IMR-90 (cell line): ENCODE measurements around the gene PIM1. TPM values are rescaled to one million over a fixed set of nuclear protein-coding genes. Genes with fewer than 3 reads are reported as not detected.

Source experiments
- ATAC-seq: fragments of 200-7000 bp; cut with Tn5 transposase; 2 replicates; pipeline ENCODE4 v1.9.1; 2020; ENCODE audit warnings: low read depth, mild to moderate bottlenecking, moderate library complexity
- BruUV-seq: library from RNA; stranded (reverse); fragments of 400-500 nt; replicated peaks from 2 replicates; lab custom pipeline; 2021; lab: Mats Ljungman, UMichigan
- CTCF ChIA-PET: fragments of 300-600 bp; formaldehyde crosslinking; extraction: SDS; loops from one replicate; lab custom pipeline; 2021; ENCODE audit warnings: antibody characterized with exemption; lab: Yijun Ruan, JAX
- POLR2A ChIA-PET: fragments of 300-600 bp; sonication (Branson Sonifier 250); formaldehyde crosslinking; loops from one replicate; lab custom pipeline; 2022; ENCODE audit warnings: antibody characterized with exemption; ENCODE audit not compliant: unreplicated experiment; lab: Charles Lee
- DNase-seq: peaks from one replicate; pipeline ENCODE4 v3.0.0; 2013
- H2AFZ ChIP-seq: replicated peaks from 2 replicates; pipeline ENCODE3; 2013; ENCODE audit warnings: low read length, mild to moderate bottlenecking; ENCODE audit not compliant: poor library complexity
- H2AK5ac ChIP-seq: 2 replicates; pipeline ENCODE4 v1.6.1; 2013; ENCODE audit warnings: low read depth, low read length, inconsistent platforms
- H2AK9ac ChIP-seq: replicated peaks from 2 replicates; pipeline ENCODE3; 2013; ENCODE audit warnings: mild to moderate bottlenecking, low read depth, low read length, moderate library complexity; ENCODE audit not compliant: poor library complexity
- H2BK120ac ChIP-seq: 2 replicates; pipeline ENCODE4 v1.6.1; 2013; ENCODE audit warnings: low read depth, low read length, inconsistent platforms
- H2BK15ac ChIP-seq: 3 replicates; pipeline ENCODE4 v1.6.1; 2013; ENCODE audit warnings: low read depth, low read length, inconsistent platforms
- H2BK20ac ChIP-seq: 2 replicates; pipeline ENCODE4 v1.6.1; 2013; ENCODE audit warnings: low read depth, mild to moderate bottlenecking, inconsistent platforms, low read length, moderate library complexity
- H2BK5ac ChIP-seq: 2 replicates; pipeline ENCODE4 v1.6.1; 2013; ENCODE audit warnings: mild to moderate bottlenecking, low read depth, low read length, inconsistent platforms; ENCODE audit not compliant: poor library complexity, severe bottlenecking
- H3K14ac ChIP-seq: replicated peaks from 2 replicates; pipeline ENCODE4 v1.6.1; 2013; ENCODE audit warnings: low read depth, low read length, inconsistent platforms
- H3K18ac ChIP-seq: 2 replicates; pipeline ENCODE4 v1.6.1; 2013; ENCODE audit warnings: low read depth, low read length, control low read depth
- H3K23ac ChIP-seq: 2 replicates; pipeline ENCODE4 v1.6.1; 2013; ENCODE audit warnings: low read depth, low read length, inconsistent platforms
- H3K27ac ChIP-seq: 2 replicates; pipeline ENCODE4 v1.5.1; 2013; ENCODE audit warnings: mild to moderate bottlenecking, control low read depth, low read length; ENCODE audit not compliant: insufficient read depth
- H3K27me3 ChIP-seq: 2 replicates; pipeline ENCODE4 v1.6.1; 2013; ENCODE audit warnings: low read length; ENCODE audit not compliant: control insufficient read depth, insufficient read depth
- H3K36me3 ChIP-seq: 2 replicates; pipeline ENCODE4 v1.6.1; 2013; ENCODE audit warnings: low read length, mixed read lengths; ENCODE audit not compliant: control insufficient read depth, insufficient read depth
- H3K4ac ChIP-seq: 2 replicates; pipeline ENCODE4 v1.6.1; 2013; ENCODE audit warnings: low read depth, low read length, inconsistent platforms
- H3K4me1 ChIP-seq: 2 replicates; pipeline ENCODE4 v1.6.1; 2013; ENCODE audit warnings: low read length, mixed read lengths; ENCODE audit not compliant: control insufficient read depth, insufficient read depth
- H3K4me2 ChIP-seq: 2 replicates; pipeline ENCODE4 v1.6.1; 2013; ENCODE audit warnings: low read depth, mild to moderate bottlenecking, control low read depth, low read length, moderate library complexity
- H3K4me3 ChIP-seq: 2 replicates; pipeline ENCODE4 v1.5.1; 2013; ENCODE audit warnings: low read depth, mild to moderate bottlenecking, control low read depth, low read length, moderate library complexity; ENCODE audit not compliant: insufficient read depth
- H3K56ac ChIP-seq: 2 replicates; pipeline ENCODE4 v1.6.1; 2013; ENCODE audit warnings: low read length, inconsistent platforms; ENCODE audit not compliant: insufficient read depth; ENCODE audit errors: extremely low read depth
- H3K79me1 ChIP-seq, 2 experiments: 2 replicates each; pipeline ENCODE4 v1.6.1; 2013; ENCODE audit warnings: low read length in 2 of 2, inconsistent platforms in 1 of 2, low read depth in 1 of 2
- H3K9ac ChIP-seq: 2 replicates; pipeline ENCODE4 v1.6.1; 2013; ENCODE audit warnings: low read depth, low read length, control low read depth
- H3K9me1 ChIP-seq: 2 replicates; pipeline ENCODE4 v1.6.1; 2013; ENCODE audit warnings: low read length, inconsistent platforms; ENCODE audit not compliant: insufficient read depth
- H3K9me3 ChIP-seq: 2 replicates; pipeline ENCODE4 v1.6.1; 2013; ENCODE audit warnings: low read length; ENCODE audit not compliant: control insufficient read depth, insufficient read depth
- H4K20me1 ChIP-seq: 2 replicates; pipeline ENCODE4 v1.6.1; 2013; ENCODE audit warnings: low read length, inconsistent platforms; ENCODE audit not compliant: insufficient read depth
- H4K5ac ChIP-seq: 2 replicates; pipeline ENCODE4 v1.6.1; 2013; ENCODE audit warnings: mild to moderate bottlenecking, low read depth, low read length, control low read depth
- H4K8ac ChIP-seq, 2 experiments: 2 replicates each; pipeline ENCODE4 v1.6.1; 2013; ENCODE audit warnings: low read depth in 2 of 2, low read length in 2 of 2, control low read depth in 1 of 2, inconsistent platforms in 1 of 2
- H4K91ac ChIP-seq: 2 replicates; pipeline ENCODE4 v1.6.1; 2013; ENCODE audit warnings: low read depth, low read length, inconsistent platforms; ENCODE audit not compliant: insufficient read depth
- BHLHE40 ChIP-seq: fragments of 150-350 bp; IDR thresholded peaks from 2 replicates; pipeline ENCODE4 v1.6.1; 2016; ENCODE audit warnings: mild to moderate bottlenecking, low read depth, low read length
- CEBPB ChIP-seq: IDR thresholded peaks from 2 replicates; pipeline ENCODE4 v1.6.1; 2012; ENCODE audit warnings: low read depth, low read length, improper control_type of control experiment
- CHD1 ChIP-seq: IDR thresholded peaks from 2 replicates; pipeline ENCODE4 v1.6.1; 2012; ENCODE audit warnings: low read depth, low read length, improper control_type of control experiment
- CTCF ChIP-seq: conservative IDR thresholded peaks from 2 replicates; pipeline ENCODE4 v1.5.1; 2012; ENCODE audit warnings: mild to moderate bottlenecking, low read depth, low read length, improper control_type of control experiment
- ELK1 ChIP-seq: fragments of 150-350 bp; IDR thresholded peaks from 2 replicates; pipeline ENCODE4 v1.6.1; 2016; ENCODE audit warnings: low read depth, mild to moderate bottlenecking, low read length, moderate library complexity, borderline replicate concordance
- FOS ChIP-seq: fragments of 150-350 bp; IDR thresholded peaks from 2 replicates; pipeline ENCODE4 v1.6.1; 2016; ENCODE audit warnings: low read depth, low read length
- MAFK ChIP-seq: IDR thresholded peaks from 2 replicates; pipeline ENCODE4 v1.6.1; 2012; ENCODE audit warnings: low read depth, low read length, improper control_type of control experiment
- MAZ ChIP-seq: IDR thresholded peaks from 2 replicates; pipeline ENCODE4 v1.6.1; 2012; ENCODE audit warnings: low read depth, mild to moderate bottlenecking, low read length, improper control_type of control experiment, moderate library complexity, borderline replicate concordance
- MXI1 ChIP-seq: IDR thresholded peaks from 2 replicates; pipeline ENCODE4 v1.6.1; 2012; ENCODE audit warnings: low read depth, mild to moderate bottlenecking, low read length, moderate library complexity, borderline replicate concordance
- NFE2L2 ChIP-seq: fragments of 150-350 bp; IDR thresholded peaks from 2 replicates; pipeline ENCODE4 v1.6.1; 2016; ENCODE audit warnings: low read depth, mild to moderate bottlenecking, low read length
- POLR2A ChIP-seq: IDR thresholded peaks from 2 replicates; pipeline ENCODE4 v1.6.1; 2012; ENCODE audit warnings: mild to moderate bottlenecking, low read depth, low read length
- RAD21 ChIP-seq: IDR thresholded peaks from 2 replicates; pipeline ENCODE4 v1.6.1; 2012; ENCODE audit warnings: low read length, improper control_type of control experiment
- RCOR1 ChIP-seq: IDR thresholded peaks from 2 replicates; pipeline ENCODE4 v1.6.1; 2012; ENCODE audit warnings: mild to moderate bottlenecking, low read length, improper control_type of control experiment; ENCODE audit not compliant: insufficient replicate concordance
- RFX5 ChIP-seq: IDR thresholded peaks from 2 replicates; pipeline ENCODE4 v1.8.0; 2012; ENCODE audit warnings: low read depth, mild to moderate bottlenecking, low read length, moderate library complexity
- SMC3 ChIP-seq: fragments of 150-350 bp; IDR thresholded peaks from 2 replicates; pipeline ENCODE4 v1.6.1; 2016; ENCODE audit warnings: low read depth, mild to moderate bottlenecking, antibody characterized with exemption, low read length, moderate library complexity
- WGBS, 2 experiments: methylation state at CpG; one replicate each; pipeline versions ENCODE4 v1.1.5 to v1.1.7; 2013; ENCODE audit warnings: missing lambda C conversion rate in 2 of 2; ENCODE audit not compliant: insufficient read length in 1 of 2; ENCODE audit errors: extremely low coverage in 2 of 2; 5-methylcytosine and 5-hydroxymethylcytosine counted together
- dilution Hi-C: fragments of 300-500 bp; cut with HindIII; formaldehyde crosslinking; loops from one replicate; pipeline ENCODE4 v1.14.3; 2018; ENCODE audit warnings: low sequenced_read_pairs; ENCODE audit not compliant: unreplicated experiment
- in situ Hi-C: fragments of 300-500 bp; cut with MboI; formaldehyde crosslinking; loops from 3 replicates; pipeline ENCODE4 v1.14.3; 2019; ENCODE audit warnings: low sequenced_read_pairs, inconsistent platforms, mixed read lengths
- intact Hi-C: fragments of 100-400 bp; cut with micrococcal nuclease; formaldehyde crosslinking; loops from 2 replicates; pipeline ENCODE4 v1.10.0; 2022
- polyA plus RNA-seq, 3 experiments: library from polyadenylated mRNA; depleted of rRNA; stranded (reverse); fragments of >200 nt; gene quantifications; 2 replicates each; pipeline ENCODE4 v1.2.3, GENCODE V29; 2012; ENCODE audit warnings: low replicate concordance in 1 of 3
- total RNA-seq: library from RNA; depleted of rRNA; stranded (reverse); fragments of >200 nt; gene quantifications from 2 replicates; pipeline ENCODE4 v1.2.3, GENCODE V29; 2012
- TF ChIP-seq, protein P1 (sequence below): fragments of 150-350 bp; IDR thresholded peaks from 2 replicates; pipeline ENCODE4 v1.6.1; 2017; ENCODE audit warnings: mild to moderate bottlenecking, antibody characterized with exemption, low read length, low read depth

Gene PIM1
- total and polyA plus RNA-seq, 2 of the 4 experiments (the other 2 are of a cell fraction): 7.2 to 18.5 TPM

GRCh38 chr6:37138856-37139229 is 31.1 kb upstream of the PIM1 start:
- H3K36me3 ChIP-seq: no peaks in the 10 kb centered on the region
- peaks cover 20% of the 10 kb centered on the region for H3K9me1 ChIP-seq
- peak overlapping the region; percentile 84 for H3K14ac ChIP-seq
- TF ChIP-seq MAFK: no peak
- no peak for TF ChIP-seq CTCF
- no peak for TF ChIP-seq MXI1
- TF ChIP-seq RFX5: no peak
- TF ChIP-seq, protein P1, sequence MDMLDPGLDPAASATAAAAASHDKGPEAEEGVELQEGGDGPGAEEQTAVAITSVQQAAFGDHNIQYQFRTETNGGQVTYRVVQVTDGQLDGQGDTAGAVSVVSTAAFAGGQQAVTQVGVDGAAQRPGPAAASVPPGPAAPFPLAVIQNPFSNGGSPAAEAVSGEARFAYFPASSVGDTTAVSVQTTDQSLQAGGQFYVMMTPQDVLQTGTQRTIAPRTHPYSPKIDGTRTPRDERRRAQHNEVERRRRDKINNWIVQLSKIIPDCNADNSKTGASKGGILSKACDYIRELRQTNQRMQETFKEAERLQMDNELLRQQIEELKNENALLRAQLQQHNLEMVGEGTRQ: no peak
- no peak for TF ChIP-seq SMC3
- no peak for TF ChIP-seq POLR2A
- TF ChIP-seq CHD1: no peak
- no peak for TF ChIP-seq RAD21
- no peak for TF ChIP-seq FOS
- no peak for TF ChIP-seq RCOR1
- no peak for TF ChIP-seq CEBPB
- TF ChIP-seq NFE2L2: no peak
- TF ChIP-seq BHLHE40: no peak
- no peak for TF ChIP-seq ELK1
- no peak for TF ChIP-seq MAZ
- no peaks in the 10 kb centered on the region for H3K9me3 ChIP-seq
- POLR2A ChIA-PET: no interaction called here
- H3K4me2 ChIP-seq: no peak overlapping the region
- DNase-seq (no peak), ATAC-seq (no peak)
- H2BK120ac ChIP-seq: peak overlapping the region; percentile 89
- peak overlapping the region; percentile 84 to 92 for H4K8ac ChIP-seq
- in situ Hi-C loops (no loop called here), intact Hi-C loops (no loop called here), dilution Hi-C loops (no loop called here)
- peak overlapping the region; percentile 87 for H3K4ac ChIP-seq
- no peak overlapping the region for H2AFZ ChIP-seq
- H3K9ac ChIP-seq: no peak overlapping the region
- H2AK9ac ChIP-seq: no peak overlapping the region
- peak overlapping the region; percentile 72 for H2BK5ac ChIP-seq
- H3K18ac ChIP-seq: peak overlapping the region; percentile 92
- no peak overlapping the region; the same call in 1 of the 2 replicates for H3K23ac ChIP-seq
- BruUV-seq: no TSS peak
- peak overlapping the region; percentile 65 for H4K5ac ChIP-seq
- H3K4me1 ChIP-seq: peaks cover 45% of the 10 kb centered on the region
- no CpG with 5 or more reads among the region's 1 CpG for WGBS, 2 experiments
- H4K20me1 ChIP-seq: peaks cover 4% of the 10 kb centered on the region; the same call in 1 of the 2 replicates
- peak overlapping the region; percentile 94 for H4K91ac ChIP-seq
- H2AK5ac ChIP-seq: peak overlapping the region; percentile 95
- no peak overlapping the region for H3K56ac ChIP-seq
- peak overlapping the region; percentile 89; the same call in 2 of the 3 replicates for H2BK15ac ChIP-seq
- H3K79me1 ChIP-seq: peaks cover 0 to 6% of the 10 kb centered on the region in 2 experiments; a peak in 2 of 4 replicates
- H3K4me3 ChIP-seq: no peak overlapping the region
- peak overlapping the region; percentile 84 for H2BK20ac ChIP-seq
- H3K27me3 ChIP-seq: no peaks in the 10 kb centered on the region
- H3K27ac ChIP-seq: peak overlapping the region; percentile 85
- CTCF ChIA-PET: no interaction called here
